Stomach (tissue), 9 donors: ENCODE measurements around the gene XAB2. TPM values are rescaled to one million over a fixed set of nuclear protein-coding genes. Genes with fewer than 3 reads are reported as not detected.
A peak's percentile ranks its signal among the peaks of the same experiment; 100 is the strongest.

Experiments
- DNase-seq, 2 donors: peaks; one replicate each; pipeline versions ENCODE4 v3.0.0 to v3.0.0-alpha.2; 2013 to 2019
- H3K27ac ChIP-seq, 5 donors: fragments of 200-600 bp in 4 of 5; sonication (generic) in 4 of 5; one replicate each; pipeline ENCODE4 v1.5.1; 2013 to 2019; ENCODE audit warnings: mild to moderate bottlenecking in 1 of 5, moderate library complexity in 1 of 5
- H3K27me3 ChIP-seq, 3 donors: fragments of 200-600 bp; sonication (generic); one replicate each; pipeline ENCODE4 v1.5.1; 2017 to 2019; ENCODE audit warnings: mixed run types in 1 of 3
- H3K36me3 ChIP-seq, 4 donors: fragments of 200-600 bp; sonication (generic); 1 replicate in 3 of 4; 2 replicates in 1 of 4; pipeline ENCODE4 v1.5.1; 2016 to 2019
- H3K4me1 ChIP-seq, 4 donors: fragments of 200-600 bp; sonication (generic); one replicate each; pipeline ENCODE4 v1.5.1; 2016 to 2019
- H3K4me3 ChIP-seq, 4 donors: fragments of 200-600 bp; sonication (generic) in 3 of 4; one replicate each; pipeline ENCODE4 v1.5.1; 2016 to 2019; ENCODE audit warnings: mild to moderate bottlenecking in 1 of 4
- H3K9me3 ChIP-seq, 4 donors: fragments of 200-600 bp; sonication (generic); one replicate each; pipeline ENCODE4 v1.5.1; 2016 to 2019
- EP300 ChIP-seq: sonication (generic); formaldehyde crosslinking; IDR thresholded peaks from one replicate; pipeline ENCODE4 v1.6.1; 2017; ENCODE audit warnings: antibody characterized with exemption
- POLR2A ChIP-seq, 4 donors: fragments of 450-650 bp; IDR thresholded peaks; one replicate each; pipeline ENCODE4 v1.6.1; 2016; ENCODE audit warnings: antibody characterized with exemption in 4 of 4, control low read depth in 2 of 4, mild to moderate bottlenecking in 1 of 4, moderate library complexity in 1 of 4
- POLR2AphosphoS5 ChIP-seq, 3 donors: sonication (generic); formaldehyde crosslinking; IDR thresholded peaks; one replicate each; pipeline ENCODE4 v1.6.1; 2016; ENCODE audit warnings: antibody characterized with exemption in 3 of 3
- WGBS, 5 donors: extraction: QIAGEN DNeasy Blood & Tissue Kit in 3 of 5; methylation state at CpG; one replicate each; pipeline versions ENCODE4 v1.1.5 to v1.1.7; 2013 to 2018; 5-methylcytosine and 5-hydroxymethylcytosine counted together
- intact Hi-C: fragments of 100-400 bp; cut with DNase I; formaldehyde crosslinking; loops from one replicate; pipeline ENCODE4 v1.15.1; 2023; ENCODE audit warnings: low total_unique reads
- polyA plus RNA-seq, 3 donors: library from polyadenylated mRNA; stranded (reverse); fragments of 200-250 nt; gene quantifications; one replicate each; pipeline ENCODE4 v1.2.3, GENCODE V29; 2013
- total RNA-seq, 5 donors: library from RNA; depleted of rRNA; stranded (reverse); fragments of >200 nt; gene quantifications; one replicate each; pipeline versions ENCODE4 v1.1.0 to v1.2.3, GENCODE V29; 2014 to 2016
- TF ChIP-seq, protein P1 (sequence below), 7 experiments: fragments of 450-650 bp in 4 of 7; fragments of 200-600 bp in 3 of 7; sonication (generic) in 3 of 7; IDR thresholded peaks; one replicate each; pipeline ENCODE4 v1.5.1; 2016 to 2019; ENCODE audit warnings: antibody characterized with exemption in 7 of 7, control low read depth in 2 of 7, mild to moderate bottlenecking in 1 of 7
- donor health status: healthy with polysubstance abuse.
- donor health status: Bipolar disorder and iron deficiency.
- donor health status: healthy.

XAB2 gene
- total and polyA plus RNA-seq, 8 donors: 24.6 to 106 (median 48.4) TPM

DNA sequence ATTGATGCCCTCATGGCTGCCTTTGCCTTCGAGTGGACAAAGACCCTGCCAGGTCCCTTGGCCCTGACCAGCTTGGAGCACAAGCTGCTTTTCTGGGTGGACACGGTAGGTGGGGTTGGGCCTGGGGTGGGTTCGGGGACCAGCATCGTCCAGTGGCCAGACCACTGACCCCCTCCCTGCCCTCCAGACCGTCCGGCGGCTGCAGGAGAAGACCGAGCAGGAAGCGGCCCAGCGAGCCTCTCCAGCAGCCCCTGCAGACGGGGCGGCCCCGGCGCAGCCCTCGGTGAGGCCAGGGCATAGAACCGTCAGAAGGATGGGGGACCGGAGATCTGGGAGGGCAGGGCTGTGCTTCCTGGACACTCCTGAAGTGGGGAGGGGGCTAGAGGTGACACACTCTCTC lies 23.1 kb downstream of the XAB2 start:
- H3K4me3 ChIP-seq: no peak overlapping the region
- peak in 1 of 2 donors; percentile 1 for DNase-seq
- peaks cover 0 to 31% (median 26%) of the 10 kb centered on the region in 4 donors for H3K4me1 ChIP-seq
- peaks cover 3 to 61% (median 51%) of the 10 kb centered on the region in 4 donors for H3K36me3 ChIP-seq
- H3K27me3 ChIP-seq: peaks cover 0 to 49% (median 0%) of the 10 kb centered on the region in 3 donors
- intact Hi-C loops: no loop called here
- TF ChIP-seq EP300: no peak
- TF ChIP-seq POLR2A (IDR thresholded peaks at IDR 0.05): no peak
- TF ChIP-seq POLR2AphosphoS5 (IDR thresholded peaks at IDR 0.05): no peak
- TF ChIP-seq, protein P1, sequence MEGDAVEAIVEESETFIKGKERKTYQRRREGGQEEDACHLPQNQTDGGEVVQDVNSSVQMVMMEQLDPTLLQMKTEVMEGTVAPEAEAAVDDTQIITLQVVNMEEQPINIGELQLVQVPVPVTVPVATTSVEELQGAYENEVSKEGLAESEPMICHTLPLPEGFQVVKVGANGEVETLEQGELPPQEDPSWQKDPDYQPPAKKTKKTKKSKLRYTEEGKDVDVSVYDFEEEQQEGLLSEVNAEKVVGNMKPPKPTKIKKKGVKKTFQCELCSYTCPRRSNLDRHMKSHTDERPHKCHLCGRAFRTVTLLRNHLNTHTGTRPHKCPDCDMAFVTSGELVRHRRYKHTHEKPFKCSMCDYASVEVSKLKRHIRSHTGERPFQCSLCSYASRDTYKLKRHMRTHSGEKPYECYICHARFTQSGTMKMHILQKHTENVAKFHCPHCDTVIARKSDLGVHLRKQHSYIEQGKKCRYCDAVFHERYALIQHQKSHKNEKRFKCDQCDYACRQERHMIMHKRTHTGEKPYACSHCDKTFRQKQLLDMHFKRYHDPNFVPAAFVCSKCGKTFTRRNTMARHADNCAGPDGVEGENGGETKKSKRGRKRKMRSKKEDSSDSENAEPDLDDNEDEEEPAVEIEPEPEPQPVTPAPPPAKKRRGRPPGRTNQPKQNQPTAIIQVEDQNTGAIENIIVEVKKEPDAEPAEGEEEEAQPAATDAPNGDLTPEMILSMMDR (IDR thresholded peaks at IDR 0.05): no peak
- no peaks in the 10 kb centered on the region for H3K9me3 ChIP-seq
- 87 to 91% (median 89%) methylated on average over 14 to 17 of the region's 17 CpGs; no CpG with 5 or more reads in 1 of the 5 donors for WGBS, 5 donors
- no peak overlapping the region for H3K27ac ChIP-seq

GRCh38 chr19:7605490-7606222 lies 23.7 kb downstream of the XAB2 start:
- peak in 1 of 2 donors; percentile 37 for DNase-seq
- intact Hi-C loops: no loop called here
- H3K4me1 ChIP-seq: peaks cover 0 to 31% (median 26%) of the 10 kb centered on the region in 4 donors
- peaks cover 0 to 50% (median 0%) of the 10 kb centered on the region in 3 donors for H3K27me3 ChIP-seq
- no peak for TF ChIP-seq POLR2AphosphoS5 (IDR thresholded peaks at IDR 0.05)
- no peak for TF ChIP-seq POLR2A (IDR thresholded peaks at IDR 0.05)
- TF ChIP-seq, protein P1 (IDR thresholded peaks at IDR 0.05): no peak
- TF ChIP-seq EP300: no peak
- no peak overlapping the region for H3K4me3 ChIP-seq
- H3K36me3 ChIP-seq: peaks cover 2 to 55% (median 44%) of the 10 kb centered on the region in 4 donors
- no peaks in the 10 kb centered on the region for H3K9me3 ChIP-seq
- no peak overlapping the region for H3K27ac ChIP-seq
- 69 to 79% (median 73%) methylated on average over 12 to 14 of the region's 14 CpGs for WGBS, 5 donors

DNA sequence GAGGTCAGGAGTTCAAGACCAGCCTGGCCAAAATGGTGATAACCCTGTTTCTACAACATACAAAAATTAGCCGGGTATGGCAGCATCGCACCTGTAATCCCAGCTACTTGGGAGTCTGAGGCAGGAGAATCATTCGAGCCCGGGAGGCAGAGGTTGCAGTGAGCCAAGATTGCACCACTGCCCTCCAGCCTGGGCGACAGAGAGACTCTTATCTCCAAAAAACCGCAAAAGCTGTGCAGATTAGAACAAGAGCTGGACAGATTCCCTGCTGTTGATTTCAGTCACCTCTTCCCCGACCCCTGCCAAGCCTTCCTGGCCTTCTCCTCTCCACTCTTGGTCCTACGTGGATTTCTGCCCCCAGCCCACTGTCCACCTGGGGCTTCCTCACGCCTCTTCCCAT lies 25.4 kb downstream of the XAB2 start:
- H3K36me3 ChIP-seq: peaks cover 0 to 38% (median 27%) of the 10 kb centered on the region in 4 donors
- peaks cover 0 to 31% (median 26%) of the 10 kb centered on the region in 4 donors for H3K4me1 ChIP-seq
- intact Hi-C loops: no loop called here
- DNase-seq: no peak
- TF ChIP-seq POLR2AphosphoS5 (IDR thresholded peaks at IDR 0.05) (no peak), POLR2A (IDR thresholded peaks at IDR 0.05) (no peak), EP300 (no peak)
- TF ChIP-seq, protein P1 (IDR thresholded peaks at IDR 0.05): no peak
- 31 to 60% (median 46%) methylated on average over 9 of the region's 9 CpGs for WGBS, 5 donors
- H3K4me3 ChIP-seq: no peak overlapping the region
- peak overlapping the region in 4 of 5 donors; percentile 57 to 77 (median 70) for H3K27ac ChIP-seq
- peaks cover 0 to 53% (median 0%) of the 10 kb centered on the region in 3 donors for H3K27me3 ChIP-seq
- H3K9me3 ChIP-seq: no peaks in the 10 kb centered on the region

DNA sequence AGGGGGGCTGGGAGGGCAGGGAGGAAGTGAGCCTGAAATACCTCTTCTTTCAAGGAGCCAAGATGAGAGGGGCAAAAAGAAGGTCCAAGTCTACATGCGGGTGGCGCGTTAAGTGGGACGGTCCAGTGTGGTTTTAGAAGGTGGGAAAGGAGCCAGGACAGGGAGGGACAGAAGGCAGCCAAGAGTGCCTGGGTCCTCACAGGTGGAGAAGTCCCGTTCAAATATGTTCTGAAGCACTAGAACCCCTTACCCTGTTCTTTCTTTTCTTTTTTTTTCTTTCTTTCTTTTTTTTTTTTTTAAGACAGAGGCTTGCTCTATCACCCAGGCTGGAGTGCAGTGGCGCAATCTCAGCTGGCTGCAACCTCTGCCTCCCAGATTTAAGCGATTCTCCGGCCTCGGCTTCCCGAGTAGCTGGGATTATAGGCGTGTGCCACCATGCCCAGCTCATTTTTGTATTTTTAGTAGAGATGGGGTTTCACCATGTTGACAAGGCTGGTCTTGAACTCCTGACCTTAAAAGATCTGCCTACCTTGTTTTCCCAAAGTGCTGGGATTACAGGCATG lies 26.3 kb downstream of the XAB2 start:
- Histone ChIP-seq H3K27ac (peak overlapping the region in 4 of 5 donors; percentile 57 to 77 (median 70)), H3K4me3 (no peak overlapping the region), H3K27me3 (peaks cover 0 to 62% (median 0%) of the 10 kb centered on the region in 3 donors), H3K4me1 (peaks cover 0 to 36% (median 29%) of the 10 kb centered on the region in 4 donors), H3K36me3 (peaks cover 0 to 30% (median 18%) of the 10 kb centered on the region in 4 donors), H3K9me3 (no peaks in the 10 kb centered on the region)
- intact Hi-C loops: no loop called here
- no peak for DNase-seq
- 33 to 72% (median 37%) methylated on average over 11 of the region's 11 CpGs for WGBS, 5 donors
- TF ChIP-seq POLR2AphosphoS5 (IDR thresholded peaks at IDR 0.05) (no peak), POLR2A (IDR thresholded peaks at IDR 0.05) (no peak), EP300 (no peak)
- TF ChIP-seq, protein P1 (IDR thresholded peaks at IDR 0.05): no peak
